OCI-LY1 (cell line): ENCODE results near the gene TEAD1.

Source experiments
- CTCF ChIP-seq: fragments of 200-600 bp; sonication (generic), shearing (Covaris generic); IDR thresholded peaks from 2 replicates; pipeline ENCODE4 v1.5.1; 2017; ENCODE audit warnings: mild to moderate bottlenecking, antibody characterized with exemption, low read length, moderate library complexity, mixed read lengths
- EZH2 ChIP-seq: fragments of 200-600 bp; sonication (generic), shearing (Covaris generic); IDR thresholded peaks from 2 replicates; pipeline ENCODE4 v1.8.0; 2017; ENCODE audit warnings: borderline replicate concordance, mixed run types, mild to moderate bottlenecking, antibody characterized with exemption, low read length, moderate library complexity, mixed read lengths

DNA sequence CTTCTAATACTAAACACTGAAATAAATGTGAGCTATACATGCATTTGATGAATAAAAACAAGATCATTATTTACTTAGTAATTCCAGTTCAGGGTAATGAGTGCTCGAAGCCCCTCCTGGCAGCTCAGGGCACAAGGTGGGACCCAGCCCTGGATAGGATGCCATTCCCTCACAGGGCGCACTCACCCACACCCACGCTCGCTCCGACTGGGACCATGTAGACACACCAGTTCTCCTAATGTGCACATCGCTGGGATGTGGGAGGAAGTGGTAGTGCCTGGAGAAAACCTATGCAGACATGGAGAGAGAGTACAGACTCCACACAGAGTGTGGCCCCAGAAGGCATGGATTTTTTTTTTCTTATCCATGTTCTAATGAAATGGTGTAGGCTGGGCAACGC, 290.4 kb downstream of the TEAD1 start:
- TF ChIP-seq CTCF (no peak), EZH2 (no peak)
